Colonic mucosa (tissue), 4 donors: ENCODE data around the gene RBL2. TPM values are rescaled to one million over a fixed set of nuclear protein-coding genes. Genes with fewer than 3 reads are reported as not detected.

Source experiments
- DNase-seq: peaks from one replicate; pipeline ENCODE4 v3.0.0-alpha.2; 2020
- H3K27ac ChIP-seq: fragments of 200-600 bp; one replicate; pipeline ENCODE4 v1.8.0; 2021
- H3K27me3 ChIP-seq: fragments of 200-600 bp; one replicate; pipeline ENCODE4 v1.8.0; 2021
- H3K36me3 ChIP-seq: fragments of 200-600 bp; one replicate; pipeline ENCODE4 v1.8.0; 2021
- H3K4me1 ChIP-seq: fragments of 200-600 bp; one replicate; pipeline ENCODE4 v1.8.0; 2021; ENCODE audit warnings: mild to moderate bottlenecking
- H3K4me3 ChIP-seq: fragments of 200-600 bp; one replicate; pipeline ENCODE4 v1.8.0; 2021
- H3K9ac ChIP-seq, 2 donors: one replicate each; pipeline ENCODE4 v1.7.0; 2013; ENCODE audit warnings: control low read depth in 2 of 2, low read depth in 2 of 2, low read length in 2 of 2
- H3K9me3 ChIP-seq: fragments of 200-600 bp; one replicate; pipeline ENCODE4 v1.8.0; 2021
- intact Hi-C: fragments of 100-400 bp; cut with DNase I; formaldehyde crosslinking; loops from one replicate; pipeline ENCODE4 v1.14.1; 2022
- total RNA-seq, 2 donors: library from RNA; stranded (reverse); fragmentation: NEBNext Ultra II Directional in 1 of 2; extraction: Animal tissue kit (Norgen Biotek cat#: 25700) in 1 of 2; gene quantifications; one replicate each; pipeline ENCODE4 v1.2.1, GENCODE V29; 2021
- TF ChIP-seq, protein P1 (sequence below): fragments of 200-600 bp; IDR thresholded peaks from one replicate; pipeline ENCODE4 v1.8.0; 2022; ENCODE audit warnings: antibody characterized with exemption, mild to moderate bottlenecking
- donor health status: healthy.
- donor health status: DM: no; HTN: no; CAD: no.
- donor health status: DM: no; HTN: no; CAD: no.

The RBL2 gene
- total RNA-seq, 2 donors from 2014 or later: 46.9 to 61.3 TPM

DNA sequence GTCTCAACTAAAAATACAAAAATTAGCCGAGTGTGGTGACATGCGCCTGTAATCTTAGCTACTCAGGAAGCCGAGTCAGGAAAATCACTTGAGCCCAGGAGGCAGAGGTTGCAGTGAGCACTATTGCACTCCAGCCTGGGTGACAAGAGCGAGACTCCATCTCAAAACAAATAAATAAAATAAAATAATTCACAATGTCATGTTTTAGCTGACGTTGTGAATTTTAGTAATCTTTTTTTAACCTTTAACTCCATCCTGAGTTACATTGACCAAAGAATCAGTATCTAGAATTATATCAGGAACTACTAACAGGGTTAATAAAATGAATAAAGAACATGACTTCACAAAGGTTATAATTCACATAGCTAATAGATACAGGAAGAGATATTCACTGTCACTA lies 5.9 kb downstream of the RBL2 start:
- H3K27ac ChIP-seq: no peak overlapping the region
- no peaks in the 10 kb centered on the region for H3K9me3 ChIP-seq
- H3K4me3 ChIP-seq: no peak overlapping the region
- no peaks in the 10 kb centered on the region for H3K27me3 ChIP-seq
- TF ChIP-seq, protein P1, sequence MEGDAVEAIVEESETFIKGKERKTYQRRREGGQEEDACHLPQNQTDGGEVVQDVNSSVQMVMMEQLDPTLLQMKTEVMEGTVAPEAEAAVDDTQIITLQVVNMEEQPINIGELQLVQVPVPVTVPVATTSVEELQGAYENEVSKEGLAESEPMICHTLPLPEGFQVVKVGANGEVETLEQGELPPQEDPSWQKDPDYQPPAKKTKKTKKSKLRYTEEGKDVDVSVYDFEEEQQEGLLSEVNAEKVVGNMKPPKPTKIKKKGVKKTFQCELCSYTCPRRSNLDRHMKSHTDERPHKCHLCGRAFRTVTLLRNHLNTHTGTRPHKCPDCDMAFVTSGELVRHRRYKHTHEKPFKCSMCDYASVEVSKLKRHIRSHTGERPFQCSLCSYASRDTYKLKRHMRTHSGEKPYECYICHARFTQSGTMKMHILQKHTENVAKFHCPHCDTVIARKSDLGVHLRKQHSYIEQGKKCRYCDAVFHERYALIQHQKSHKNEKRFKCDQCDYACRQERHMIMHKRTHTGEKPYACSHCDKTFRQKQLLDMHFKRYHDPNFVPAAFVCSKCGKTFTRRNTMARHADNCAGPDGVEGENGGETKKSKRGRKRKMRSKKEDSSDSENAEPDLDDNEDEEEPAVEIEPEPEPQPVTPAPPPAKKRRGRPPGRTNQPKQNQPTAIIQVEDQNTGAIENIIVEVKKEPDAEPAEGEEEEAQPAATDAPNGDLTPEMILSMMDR: no peak
- H3K9ac ChIP-seq: no peak overlapping the region
- intact Hi-C loops: loop anchor here (10.0 kb wide), 1 partner anchor 55 kb away; no protein-coding TSS in a partner anchor
- DNase-seq: no peak
- peaks cover 5% of the 10 kb centered on the region for H3K36me3 ChIP-seq
- no peaks in the 10 kb centered on the region for H3K4me1 ChIP-seq

GRCh38 chr16:53445534-53445933 lies 11.3 kb downstream of the RBL2 start:
- no peak overlapping the region for H3K27ac ChIP-seq
- DNase-seq: no peak
- H3K9ac ChIP-seq: no peak overlapping the region
- H3K36me3 ChIP-seq: peaks cover 5% of the 10 kb centered on the region
- H3K4me3 ChIP-seq: no peak overlapping the region
- no peaks in the 10 kb centered on the region for H3K4me1 ChIP-seq
- intact Hi-C loops: loop anchor here (10.0 kb wide), 1 partner anchor 49 kb away; no protein-coding TSS in a partner anchor
- no peaks in the 10 kb centered on the region for H3K27me3 ChIP-seq
- TF ChIP-seq, protein P1: no peak
- no peaks in the 10 kb centered on the region for H3K9me3 ChIP-seq

GRCh38 chr16:53446090-53446489 lies 11.8 kb downstream of the RBL2 start:
- no peaks in the 10 kb centered on the region for H3K9me3 ChIP-seq
- no peak overlapping the region for H3K4me3 ChIP-seq
- TF ChIP-seq, protein P1: no peak
- H3K4me1 ChIP-seq: no peaks in the 10 kb centered on the region
- no peak for DNase-seq
- no peaks in the 10 kb centered on the region for H3K27me3 ChIP-seq
- H3K9ac ChIP-seq: no peak overlapping the region
- peaks cover 5% of the 10 kb centered on the region for H3K36me3 ChIP-seq
- intact Hi-C loops: loop anchor here (10.0 kb wide), 1 partner anchor 49 kb away; no protein-coding TSS in a partner anchor
- no peak overlapping the region for H3K27ac ChIP-seq

- Histone ChIP-seq H3K4me3 (no peak overlapping the region), H3K36me3 (no peaks in the 10 kb centered on the region), H3K4me1 (no peaks in the 10 kb centered on the region), H3K27ac (no peak overlapping the region), H3K9me3 (no peaks in the 10 kb centered on the region), H3K27me3 (no peaks in the 10 kb centered on the region), H3K9ac (no peak overlapping the region)
- TF ChIP-seq, protein P1: no peak
- intact Hi-C loops: loop anchor here (10.0 kb wide), 2 partner anchors 45 to 215 kb away; no protein-coding TSS in a partner anchor
- no peak for DNase-seq
These were observed 15.7 kb downstream of the RBL2 start for GRCh38 chr16:53449816-53450517.

DNA sequence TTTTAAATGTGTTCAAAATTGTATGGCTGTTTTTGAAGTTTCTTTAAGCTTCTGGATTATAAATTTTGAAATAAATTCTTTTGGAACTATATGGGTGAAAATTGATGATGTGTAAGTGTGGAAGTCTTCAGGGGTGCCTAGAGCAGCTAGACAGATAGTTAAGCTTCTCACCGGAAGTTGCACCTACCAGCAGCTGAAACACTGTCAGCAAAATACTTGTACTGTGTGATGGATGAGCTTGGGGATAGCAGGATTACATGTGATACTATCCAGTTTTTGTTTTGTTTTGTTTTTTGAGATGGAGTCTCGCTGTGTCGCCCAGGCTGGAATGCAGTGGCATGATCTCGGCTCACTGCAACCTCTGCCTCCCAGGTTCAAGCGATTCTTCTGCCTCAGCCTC lies 19.7 kb downstream of the RBL2 start:
- no peaks in the 10 kb centered on the region for H3K9me3 ChIP-seq
- TF ChIP-seq, protein P1: no peak
- no peaks in the 10 kb centered on the region for H3K4me1 ChIP-seq
- peaks cover 8% of the 10 kb centered on the region for H3K36me3 ChIP-seq
- DNase-seq: no peak
- no peak overlapping the region for H3K9ac ChIP-seq
- no peak overlapping the region for H3K27ac ChIP-seq
- H3K4me3 ChIP-seq: no peak overlapping the region
- intact Hi-C loops: loop anchor here (10.0 kb wide), 1 partner anchor 219 kb away; no protein-coding TSS in a partner anchor
- H3K27me3 ChIP-seq: no peaks in the 10 kb centered on the region
